Measurements from ENCODE around the gene TBC1D4.
"Not testable (repeated sequence)": the region's sequence is repeated elsewhere in the genome, so short reads cannot be mapped to it uniquely, and the experiment has no call there.

The TBC1D4 gene

DNA sequence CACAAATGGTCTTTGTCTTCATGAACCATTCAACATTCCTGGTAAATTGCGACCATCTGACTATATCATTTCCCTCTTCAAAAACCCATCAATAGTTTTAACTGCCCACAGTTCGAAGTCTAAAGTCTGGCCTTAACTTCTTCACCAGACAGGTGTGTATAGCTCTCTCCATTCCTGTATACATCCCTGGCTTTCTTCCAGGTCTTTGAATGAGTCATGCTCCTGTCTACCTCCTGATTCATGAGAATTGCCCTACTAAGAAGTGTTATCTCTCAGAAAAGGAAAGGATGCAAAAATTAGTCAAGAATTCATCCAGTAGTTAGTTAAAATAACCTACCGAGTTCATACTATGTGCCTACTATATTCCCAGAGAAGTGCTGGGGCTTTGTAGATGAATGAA is 225.0 kb downstream of the TBC1D4 start:
- no peak for DNase-seq

DNA sequence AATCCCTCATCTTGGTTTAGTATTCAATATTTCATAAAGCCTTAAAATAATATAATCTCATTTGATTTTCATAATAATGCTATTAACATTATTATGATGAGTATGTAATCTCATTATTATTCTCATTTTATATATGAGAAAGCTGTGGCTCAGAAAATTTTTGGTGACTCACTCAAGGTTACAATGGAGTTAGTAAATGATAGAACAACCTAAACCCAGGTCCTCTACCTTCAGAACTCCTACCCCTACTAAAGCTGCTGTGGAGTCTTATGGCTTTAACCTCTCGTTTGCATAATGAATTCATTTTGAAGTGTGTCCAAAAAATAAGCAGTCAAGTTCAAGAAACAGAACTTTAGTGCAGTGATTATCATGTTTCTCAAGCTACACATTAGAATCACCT is 226.3 kb downstream of the TBC1D4 start:
- DNase-seq, result no peak

DNA sequence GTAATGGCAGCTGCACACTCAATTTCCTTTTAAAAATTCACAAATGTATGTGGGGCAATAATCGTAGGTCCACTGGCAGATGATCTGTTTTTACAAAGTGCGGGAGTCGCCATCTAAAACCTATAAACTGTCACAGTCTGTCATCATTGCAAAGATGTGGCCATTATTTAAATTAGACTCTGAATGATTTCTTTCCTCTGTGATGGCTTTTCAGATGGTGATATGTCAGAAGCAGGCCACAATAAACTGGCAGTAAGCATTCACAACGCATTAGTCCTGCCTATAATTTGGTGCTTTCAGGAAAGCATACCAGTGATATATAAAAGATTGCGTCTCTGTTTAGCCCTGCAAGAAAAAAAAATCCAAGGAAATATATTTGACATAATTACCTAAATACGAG is 226.8 kb downstream of the TBC1D4 start:
- no peak for DNase-seq

DNA sequence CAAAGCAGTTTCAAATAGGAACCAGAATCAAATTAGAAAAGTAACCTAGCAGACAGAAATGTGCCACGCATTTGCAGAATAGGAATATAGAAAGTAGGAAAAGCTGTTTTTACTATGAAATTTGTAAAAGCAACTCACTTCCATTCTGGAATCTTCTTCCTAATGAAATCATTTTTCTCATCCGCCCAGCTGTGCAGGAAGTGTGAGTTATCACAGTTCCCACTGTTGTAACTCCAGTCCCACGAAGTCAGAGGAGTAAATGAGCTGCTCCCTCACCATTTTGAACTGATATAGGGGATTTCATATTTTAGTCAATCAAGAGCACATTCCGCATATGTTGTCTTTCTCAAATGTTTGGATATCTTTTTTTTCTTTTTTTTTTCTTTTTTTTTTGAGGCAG is 230.8 kb downstream of the TBC1D4 start:
- no peak for DNase-seq

DNA sequence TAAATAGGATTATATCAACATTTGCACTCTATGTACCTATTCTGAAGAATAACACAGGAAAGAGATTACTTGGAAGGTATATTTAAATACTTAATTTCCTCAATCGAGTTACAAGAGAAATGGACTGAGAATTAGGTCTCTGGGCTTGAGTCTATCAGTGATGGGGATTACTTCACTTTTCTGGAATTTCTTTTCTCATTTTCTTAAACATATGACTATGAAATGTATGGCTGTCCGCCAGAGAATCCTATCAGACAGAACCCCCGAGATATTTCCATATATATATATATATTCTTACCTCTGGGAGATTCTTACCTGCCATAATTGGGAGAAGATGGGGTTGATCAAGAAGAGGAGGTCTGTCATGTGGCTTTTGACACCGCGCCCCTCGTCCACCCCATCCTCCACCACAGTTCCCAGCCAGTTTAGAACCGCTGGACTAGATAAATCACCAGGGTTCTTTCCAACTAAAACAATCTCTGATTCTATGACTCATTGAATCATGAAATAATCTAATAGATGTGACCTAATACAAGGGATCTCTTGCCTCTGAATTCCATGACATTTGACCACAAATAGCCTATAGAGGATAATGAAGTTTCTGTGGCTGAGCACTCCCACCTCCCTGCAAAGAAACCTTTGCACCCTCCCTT is 231.3 kb downstream of the TBC1D4 start:
- DNase-seq, result no peak

DNA sequence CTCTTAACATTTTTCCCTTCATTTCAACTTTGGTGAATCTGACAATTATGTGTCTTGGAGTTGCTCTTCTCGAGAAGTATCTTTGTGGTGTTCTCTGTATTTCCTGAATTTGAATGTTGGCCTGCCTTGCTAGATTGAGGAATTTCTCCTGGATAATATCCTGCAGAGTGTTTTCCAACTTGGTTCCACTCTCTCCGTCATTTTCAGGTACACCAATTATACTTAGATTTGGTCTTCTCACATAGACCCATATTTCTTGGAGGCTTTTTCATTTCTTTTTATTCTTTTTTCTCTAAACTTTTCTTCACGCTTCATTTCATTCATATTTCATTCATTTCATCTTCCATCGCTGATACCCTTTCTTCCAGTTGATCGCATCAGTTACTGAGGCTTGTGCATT is 236.4 kb downstream of the TBC1D4 start:
- DNase-seq, result not testable (repeated sequence)

DNA sequence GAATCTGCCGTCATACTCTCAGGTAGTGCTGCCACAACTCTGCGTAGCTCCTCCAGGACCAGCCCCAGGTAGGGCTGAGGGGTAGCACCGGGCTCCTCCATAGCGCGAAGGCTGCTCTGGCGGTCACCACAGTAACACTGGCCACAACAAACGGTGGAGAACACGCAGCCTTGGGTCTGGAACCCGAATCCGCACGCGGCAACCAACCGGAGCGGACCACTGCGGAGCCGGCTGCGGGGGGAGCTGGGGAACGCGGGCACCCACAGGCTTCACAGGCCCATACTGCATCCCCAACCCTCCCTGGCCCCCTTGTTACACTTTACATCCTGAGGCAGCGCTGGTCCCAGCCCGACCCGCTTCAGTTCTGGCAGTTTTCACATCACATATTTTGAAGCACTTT is 241.7 kb downstream of the TBC1D4 start:
- not testable (repeated sequence) for DNase-seq

DNA sequence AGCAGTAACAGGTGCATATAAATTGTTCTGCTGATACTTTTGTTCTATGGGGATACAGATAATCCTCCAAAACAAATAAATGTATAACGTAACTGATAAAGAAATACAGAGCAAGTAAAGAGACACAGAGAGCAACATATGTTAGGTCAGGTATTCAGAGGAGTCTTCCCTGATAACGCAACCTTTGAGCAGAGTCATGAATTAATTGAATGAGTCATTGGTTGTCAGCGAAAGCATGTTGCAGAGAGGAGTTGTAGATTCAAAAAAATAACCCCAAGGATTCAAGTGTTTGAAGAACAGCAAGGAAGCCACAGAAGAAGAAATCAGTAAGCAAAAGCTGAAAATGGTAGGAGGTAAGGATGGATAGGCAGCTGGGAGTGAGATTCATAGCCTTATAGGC is 245.2 kb downstream of the TBC1D4 start:
- no peak for DNase-seq
